ENCODE measurements around the gene AFF4. TPM values are rescaled to one million over a fixed set of nuclear protein-coding genes. Genes with fewer than 3 reads are reported as not detected.
"Not testable (repeated sequence)": the region's sequence is repeated elsewhere in the genome, so short reads cannot be mapped to it uniquely, and the experiment has no call there.

Gene AFF4
- 10 to 100 TPM; 10.7 to 31.8 (median 11.7) TPM for polyA plus RNA-seq

- peaks cover 3 to 15% (median 7%) of the 10 kb centered on the region in 3 donors for H3K27me3 Mint-ChIP-seq (ENCODE audit: low read depth in 3 of 3)
- H3K27ac Mint-ChIP-seq: peak within 1 kb of the TSS; percentile 96 to 99 (median 99)
- peak; percentile 93 to 94 (median 94) for DNase-seq
- H3K9me3 Mint-ChIP-seq: no peaks in the 10 kb centered on the region
- peaks cover 45 to 53% of the 10 kb centered on the region in 2 donors for H3K4me1 Mint-ChIP-seq
- H3K36me3 Mint-ChIP-seq: no peaks in the 10 kb centered on the region
- H3K4me3 Mint-ChIP-seq: peak within 1 kb of the TSS; percentile 96 to 100 (median 98)
These were observed at the start of gene AFF4 for GRCh38 chr5:132963171-132964104. TSS of gene AFF4 (minus strand) at chr5:132963634. CDS start at chr5:132937189, 26,445 bp downstream.

DNA sequence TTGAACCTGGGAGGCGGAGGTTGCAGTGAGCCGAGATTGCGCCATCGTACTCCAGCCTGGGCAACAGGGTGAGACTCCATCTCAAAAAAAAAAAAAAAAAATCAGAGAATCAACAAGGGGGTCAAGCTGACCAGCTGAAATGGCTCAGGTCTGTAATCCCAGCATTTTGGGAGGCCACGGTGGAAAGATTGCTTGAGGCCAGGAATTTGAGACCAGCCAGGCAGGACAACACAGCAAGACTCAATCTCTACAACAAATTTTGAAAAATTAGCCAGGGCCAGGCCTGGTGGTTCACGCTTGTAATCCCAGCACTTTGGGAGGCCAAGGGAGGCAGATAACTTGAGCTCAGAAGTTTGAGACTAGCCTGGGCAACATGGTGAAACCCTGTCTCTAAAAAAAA is 45.0 kb upstream of the AFF4 start:
- H3K36me3 Mint-ChIP-seq: peaks cover 0 to 11% (median 10%) of the 10 kb centered on the region in 3 donors
- not testable (repeated sequence) for DNase-seq; H3K9me3 Mint-ChIP-seq; H3K27me3 Mint-ChIP-seq (ENCODE audit: low read depth in 3 of 3); H3K4me3 Mint-ChIP-seq; H3K4me1 Mint-ChIP-seq
- peak overlapping the region in 1 of 6 donors; percentile 4 for H3K27ac Mint-ChIP-seq

- H3K4me1 Mint-ChIP-seq: no peaks in the 10 kb centered on the region
- no peak overlapping the region for H3K4me3 Mint-ChIP-seq
- no peak overlapping the region for H3K27ac Mint-ChIP-seq
- H3K27me3 Mint-ChIP-seq (ENCODE audit: low read depth in 3 of 3): no peaks in the 10 kb centered on the region
- H3K36me3 Mint-ChIP-seq: peaks cover 0 to 15% (median 11%) of the 10 kb centered on the region in 3 donors
- no peaks in the 10 kb centered on the region for H3K9me3 Mint-ChIP-seq
- DNase-seq: no peak
These were observed 43.2 kb upstream of the AFF4 start for GRCh38 chr5:133006653-133007052.

- no peak for DNase-seq
- Mint-ChIP-seq H3K27me3 (ENCODE audit: low read depth in 3 of 3) (no peaks in the 10 kb centered on the region), H3K27ac (peak overlapping the region in 1 of 6 donors; percentile 28), H3K4me1 (no peaks in the 10 kb centered on the region), H3K36me3 (peaks cover 0 to 14% (median 3%) of the 10 kb centered on the region in 3 donors), H3K4me3 (no peak overlapping the region), H3K9me3 (no peaks in the 10 kb centered on the region)
These were observed 35.8 kb upstream of the AFF4 start for GRCh38 chr5:132999246-132999645.

DNA sequence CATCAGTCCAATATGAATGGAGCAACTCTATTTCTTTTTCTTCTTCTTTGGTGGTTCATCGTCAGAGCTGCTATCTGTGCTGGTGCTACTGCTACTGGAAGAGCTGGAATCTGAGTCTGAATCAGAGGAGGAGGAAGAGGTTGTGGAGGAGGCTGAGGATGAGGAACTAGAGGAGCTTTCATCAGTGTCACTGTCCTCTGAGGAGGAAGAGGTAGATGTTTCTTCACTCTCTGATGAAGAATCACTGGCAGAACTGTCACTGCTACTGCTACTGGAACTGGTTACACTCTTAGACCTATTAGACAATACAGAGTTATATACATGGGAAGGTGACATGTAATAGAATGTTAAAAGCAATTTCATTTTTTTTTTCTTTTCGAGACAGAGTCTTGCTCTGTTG is 35.1 kb upstream of the AFF4 start:
- Mint-ChIP-seq H3K27ac (peak overlapping the region in 3 of 6 donors; percentile 1 to 54 (median 41)), H3K9me3 (no peaks in the 10 kb centered on the region), H3K27me3 (ENCODE audit: low read depth in 3 of 3) (no peaks in the 10 kb centered on the region), H3K4me3 (no peak overlapping the region), H3K4me1 (no peaks in the 10 kb centered on the region), H3K36me3 (peaks cover 0 to 14% (median 3%) of the 10 kb centered on the region in 3 donors)
- DNase-seq: no peak

- Mint-ChIP-seq H3K9me3 (no peaks in the 10 kb centered on the region), H3K4me1 (no peaks in the 10 kb centered on the region)
These were observed 32.9 kb upstream of the AFF4 start for GRCh38 chr5:132996307-132996706.

GRCh38 chr5:132987531-132988408 is 24.3 kb upstream of the AFF4 start:
- Mint-ChIP-seq H3K36me3 (no peaks in the 10 kb centered on the region), H3K27me3 (ENCODE audit: low read depth in 3 of 3) (no peaks in the 10 kb centered on the region), H3K27ac (no peak overlapping the region), H3K4me1 (no peaks in the 10 kb centered on the region), H3K4me3 (no peak overlapping the region), H3K9me3 (no peaks in the 10 kb centered on the region)
- no peak for DNase-seq

More at GRCh38 chr5:132996307-132996706, 32.9 kb upstream of the AFF4 start:
- no peaks in the 10 kb centered on the region for H3K27me3 Mint-ChIP-seq (ENCODE audit: low read depth in 3 of 3)
- no peak overlapping the region for H3K27ac Mint-ChIP-seq
- no peak overlapping the region for H3K4me3 Mint-ChIP-seq
- H3K36me3 Mint-ChIP-seq: peaks cover 0 to 9% (median 3%) of the 10 kb centered on the region in 3 donors
- DNase-seq: no peak

- not testable (repeated sequence) for H3K27me3 Mint-ChIP-seq (ENCODE audit: low read depth in 3 of 3); DNase-seq; H3K4me3 Mint-ChIP-seq; H3K27ac Mint-ChIP-seq; H3K9me3 Mint-ChIP-seq; H3K36me3 Mint-ChIP-seq; H3K4me1 Mint-ChIP-seq
These were observed 19.5 kb upstream of the AFF4 start for GRCh38 chr5:132982971-132983370.

DNA sequence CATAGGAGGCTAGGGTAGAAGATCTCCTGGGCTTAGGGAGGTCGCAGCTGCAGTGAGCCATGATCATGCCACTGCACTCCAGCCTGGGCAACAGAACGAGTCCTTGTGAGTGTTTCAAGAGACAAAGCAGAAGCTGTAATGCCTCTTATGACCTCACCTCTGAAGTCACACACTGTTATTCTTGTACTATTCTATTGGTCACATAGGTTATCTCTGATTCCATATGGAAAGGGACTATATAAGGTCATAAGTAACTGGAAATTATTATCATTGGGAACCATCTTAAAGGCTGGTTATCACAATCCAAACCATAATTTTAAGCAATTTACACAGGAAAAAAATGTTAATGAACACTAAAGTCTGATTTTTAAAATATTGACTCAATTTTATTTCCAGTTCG is 17.9 kb upstream of the AFF4 start:
- Mint-ChIP-seq H3K36me3 (peaks cover 0 to 4% (median 0%) of the 10 kb centered on the region in 3 donors), H3K4me1 (no peaks in the 10 kb centered on the region), H3K27me3 (ENCODE audit: low read depth in 3 of 3) (peaks cover 0 to 1% (median 0%) of the 10 kb centered on the region in 3 donors), H3K9me3 (no peaks in the 10 kb centered on the region), H3K4me3 (no peak overlapping the region), H3K27ac (no peak overlapping the region)
- no peak for DNase-seq

- Mint-ChIP-seq H3K4me3 (no peak overlapping the region), H3K9me3 (no peaks in the 10 kb centered on the region), H3K36me3 (peaks cover 0 to 4% (median 0%) of the 10 kb centered on the region in 3 donors), H3K27me3 (ENCODE audit: low read depth in 3 of 3) (peaks cover 0 to 1% (median 0%) of the 10 kb centered on the region in 3 donors), H3K4me1 (no peaks in the 10 kb centered on the region), H3K27ac (peak overlapping the region in 1 of 6 donors; percentile 21)
- no peak for DNase-seq
These were observed 16.5 kb upstream of the AFF4 start for GRCh38 chr5:132979976-132980375.

- no peak for DNase-seq
- no peak overlapping the region for H3K4me3 Mint-ChIP-seq
- peaks cover 0 to 4% (median 0%) of the 10 kb centered on the region in 3 donors for H3K36me3 Mint-ChIP-seq
- H3K4me1 Mint-ChIP-seq: no peaks in the 10 kb centered on the region
- peak overlapping the region in 1 of 6 donors; percentile 40 for H3K27ac Mint-ChIP-seq
- H3K27me3 Mint-ChIP-seq (ENCODE audit: low read depth in 3 of 3): peaks cover 0 to 1% (median 0%) of the 10 kb centered on the region in 3 donors
- no peaks in the 10 kb centered on the region for H3K9me3 Mint-ChIP-seq
These were observed 16.0 kb upstream of the AFF4 start for GRCh38 chr5:132979367-132979940.

DNA sequence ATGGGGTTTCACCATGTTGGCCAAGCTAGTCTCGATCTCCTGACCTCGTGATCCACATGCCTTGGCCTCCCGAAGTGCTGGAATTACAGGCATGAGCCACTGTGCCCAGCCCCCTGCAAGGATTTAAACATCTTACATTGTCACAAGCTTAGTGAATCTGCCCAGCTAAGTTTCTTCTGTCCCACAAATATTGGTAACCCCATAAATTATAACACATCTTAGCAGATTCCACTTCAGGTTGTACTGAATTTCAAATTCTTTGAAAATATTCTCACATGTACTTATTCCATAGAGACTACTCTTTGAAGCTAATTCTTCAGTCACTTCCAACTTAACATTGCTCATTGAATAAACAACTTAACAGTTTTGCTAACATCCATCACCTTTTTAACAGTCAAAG is 13.4 kb upstream of the AFF4 start:
- Mint-ChIP-seq H3K36me3 (peaks cover 0 to 4% (median 0%) of the 10 kb centered on the region in 3 donors), H3K4me1 (no peaks in the 10 kb centered on the region), H3K4me3 (no peak overlapping the region)

GRCh38 chr5:132972436-132972828 is 9.0 kb upstream of the AFF4 start:
- not testable (repeated sequence) for H3K36me3 Mint-ChIP-seq; H3K4me1 Mint-ChIP-seq; DNase-seq; H3K27ac Mint-ChIP-seq; H3K4me3 Mint-ChIP-seq; H3K27me3 Mint-ChIP-seq (ENCODE audit: low read depth in 3 of 3); H3K9me3 Mint-ChIP-seq

More for the DNA sequence above, 13.4 kb upstream of the AFF4 start:
- H3K27ac Mint-ChIP-seq: no peak overlapping the region
- DNase-seq: no peak
- no peaks in the 10 kb centered on the region for H3K9me3 Mint-ChIP-seq
- H3K27me3 Mint-ChIP-seq (ENCODE audit: low read depth in 3 of 3): peaks cover 0 to 1% (median 1%) of the 10 kb centered on the region in 3 donors

All from immature natural killer cell (primary cell).